ENCODE measurements around the gene MPPED1.

DNA sequence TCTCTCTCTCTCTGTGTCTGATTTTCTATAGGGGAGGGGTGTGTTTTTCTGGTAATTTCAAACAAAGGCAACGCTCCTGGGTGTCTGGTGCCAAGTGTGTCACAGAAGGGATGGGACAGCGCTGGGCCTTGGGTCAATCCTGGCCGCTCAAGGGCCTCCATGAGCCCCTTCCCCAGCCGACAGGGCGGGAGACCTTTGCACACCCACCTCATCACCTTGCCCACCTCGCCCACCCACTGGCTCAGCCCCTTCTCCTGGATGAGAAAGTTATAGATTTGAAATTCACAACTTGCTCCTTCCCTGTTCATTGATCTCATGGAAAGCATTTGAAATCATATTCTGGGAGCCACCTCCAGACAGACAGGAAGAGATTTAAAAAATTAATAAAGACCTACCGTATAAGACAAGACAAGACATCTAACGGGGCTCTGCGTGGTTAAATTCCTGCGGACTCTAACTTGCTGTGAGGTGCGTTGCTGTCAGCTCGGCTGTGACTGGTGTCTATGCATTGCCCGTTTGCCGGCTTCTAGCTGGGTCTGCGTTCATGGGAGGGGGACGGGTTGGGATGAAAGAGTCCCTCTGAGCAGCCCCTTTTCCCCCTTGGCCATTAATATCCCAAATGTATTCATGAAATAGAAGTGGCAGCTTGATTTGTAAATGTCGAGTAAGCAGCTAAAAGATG lies 27.0 kb downstream of the MPPED1 start:
- TF ChIP-seq, protein P1, sequence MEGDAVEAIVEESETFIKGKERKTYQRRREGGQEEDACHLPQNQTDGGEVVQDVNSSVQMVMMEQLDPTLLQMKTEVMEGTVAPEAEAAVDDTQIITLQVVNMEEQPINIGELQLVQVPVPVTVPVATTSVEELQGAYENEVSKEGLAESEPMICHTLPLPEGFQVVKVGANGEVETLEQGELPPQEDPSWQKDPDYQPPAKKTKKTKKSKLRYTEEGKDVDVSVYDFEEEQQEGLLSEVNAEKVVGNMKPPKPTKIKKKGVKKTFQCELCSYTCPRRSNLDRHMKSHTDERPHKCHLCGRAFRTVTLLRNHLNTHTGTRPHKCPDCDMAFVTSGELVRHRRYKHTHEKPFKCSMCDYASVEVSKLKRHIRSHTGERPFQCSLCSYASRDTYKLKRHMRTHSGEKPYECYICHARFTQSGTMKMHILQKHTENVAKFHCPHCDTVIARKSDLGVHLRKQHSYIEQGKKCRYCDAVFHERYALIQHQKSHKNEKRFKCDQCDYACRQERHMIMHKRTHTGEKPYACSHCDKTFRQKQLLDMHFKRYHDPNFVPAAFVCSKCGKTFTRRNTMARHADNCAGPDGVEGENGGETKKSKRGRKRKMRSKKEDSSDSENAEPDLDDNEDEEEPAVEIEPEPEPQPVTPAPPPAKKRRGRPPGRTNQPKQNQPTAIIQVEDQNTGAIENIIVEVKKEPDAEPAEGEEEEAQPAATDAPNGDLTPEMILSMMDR (IDR thresholded peaks at IDR 0.05) = no peak
- no peak for TF ChIP-seq POLR2A (IDR thresholded peaks at IDR 0.05)

Measured in esophagus squamous epithelium (tissue), 4 donors.